ENCODE data around the gene TEK.

The TEK gene

GRCh38 chr9:27184556-27185351 lies 75.7 kb downstream of the TEK start:
- Histone ChIP-seq H3F3A (ENCODE audit: low read depth) (no peaks in the 10 kb centered on the region), H3K9me2 (replicated peaks; ENCODE audit: low read depth, low read length) (no peaks in the 10 kb centered on the region; the same call in 1 of the 2 replicates), H3K4me1 (ENCODE audit: insufficient read depth, low read length, poor library complexity, severe bottlenecking) (no peaks in the 10 kb centered on the region), H3K36me3 (ENCODE audit: insufficient read depth, low read length) (no peaks in the 10 kb centered on the region), H2AFZ (ENCODE audit: low read length) (no peak overlapping the region), H3K4me3 (ENCODE audit: low read length, poor library complexity, severe bottlenecking) (no peak overlapping the region), H3K9me3 (ENCODE audit: insufficient read depth, low read depth, low read length) (no peaks in the 10 kb centered on the region), H3K9ac (ENCODE audit: low read depth, low read length, poor library complexity, severe bottlenecking) (no peak overlapping the region), H3K4me2 (ENCODE audit: low read depth, low read length, poor library complexity, severe bottlenecking) (no peak overlapping the region), H3K79me2 (ENCODE audit: insufficient read depth, low read length) (no peaks in the 10 kb centered on the region), H3K27me3 (ENCODE audit: insufficient read depth, low read length, poor library complexity, severe bottlenecking) (no peaks in the 10 kb centered on the region), H4K20me1 (ENCODE audit: insufficient read depth, low read length, poor library complexity, severe bottlenecking) (no peaks in the 10 kb centered on the region)
- TF ChIP-seq EZH2phosphoT487 (IDR thresholded peaks at IDR 0.05; ENCODE audit: borderline replicate concordance) (no peak), CTCF (conservative IDR thresholded peaks at IDR 0.05; ENCODE audit: low read length) (no peak)

DNA sequence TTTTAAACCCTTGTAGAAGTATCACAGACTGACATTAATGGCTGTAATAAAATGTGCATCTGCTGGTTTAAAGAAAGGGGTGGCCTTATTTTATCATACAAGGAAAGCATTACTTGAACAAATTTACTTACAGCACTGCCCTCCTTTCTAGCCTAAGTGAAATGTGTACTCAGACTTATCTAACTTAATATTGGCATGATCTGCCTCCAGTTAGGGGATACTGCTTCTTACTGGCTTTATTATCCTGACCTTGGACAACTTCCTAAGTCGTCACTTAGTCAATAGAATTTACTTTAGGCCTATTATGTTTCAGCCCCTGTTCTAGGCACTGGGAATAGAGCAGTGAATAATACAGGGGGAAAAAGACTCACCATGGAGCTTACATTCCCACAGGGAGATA lies 79.4 kb downstream of the TEK start:
- Histone ChIP-seq H3K9ac (ENCODE audit: low read depth, low read length, poor library complexity, severe bottlenecking) (no peak overlapping the region), H3K4me2 (ENCODE audit: low read depth, low read length, poor library complexity, severe bottlenecking) (no peak overlapping the region), H4K20me1 (ENCODE audit: insufficient read depth, low read length, poor library complexity, severe bottlenecking) (no peaks in the 10 kb centered on the region), H2AFZ (ENCODE audit: low read length) (no peak overlapping the region), H3K9me2 (replicated peaks; ENCODE audit: low read depth, low read length) (no peaks in the 10 kb centered on the region; the same call in 1 of the 2 replicates), H3K4me3 (ENCODE audit: low read length, poor library complexity, severe bottlenecking) (no peak overlapping the region), H3K36me3 (ENCODE audit: insufficient read depth, low read length) (no peaks in the 10 kb centered on the region), H3K4me1 (ENCODE audit: insufficient read depth, low read length, poor library complexity, severe bottlenecking) (no peaks in the 10 kb centered on the region), H3K9me3 (ENCODE audit: insufficient read depth, low read depth, low read length) (no peaks in the 10 kb centered on the region), H3F3A (ENCODE audit: low read depth) (no peaks in the 10 kb centered on the region), H3K79me2 (ENCODE audit: insufficient read depth, low read length) (no peaks in the 10 kb centered on the region), H3K27me3 (ENCODE audit: insufficient read depth, low read length, poor library complexity, severe bottlenecking) (no peaks in the 10 kb centered on the region)
- TF ChIP-seq EZH2phosphoT487 (IDR thresholded peaks at IDR 0.05; ENCODE audit: borderline replicate concordance): no peak
- TF ChIP-seq CTCF (conservative IDR thresholded peaks at IDR 0.05; ENCODE audit: low read length): no peak

DNA sequence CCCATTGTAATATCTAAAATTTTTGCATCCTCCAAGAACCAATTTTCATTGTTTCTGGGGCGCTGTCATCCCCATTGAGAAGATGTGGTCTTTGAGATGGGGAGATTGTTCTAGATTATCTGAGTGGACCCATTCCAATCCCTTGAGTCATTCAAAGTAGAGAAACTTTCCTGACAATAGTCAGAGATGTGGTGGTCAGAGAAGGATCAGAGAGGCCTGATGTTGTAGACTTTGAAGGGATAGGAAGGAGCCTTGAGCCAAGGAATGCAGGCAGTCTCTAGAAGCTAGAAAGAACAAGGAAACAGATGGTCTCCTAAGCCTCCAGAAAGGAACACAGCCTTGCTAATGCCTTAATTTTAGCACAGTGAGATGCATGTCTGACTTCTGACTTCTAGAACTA lies 80.4 kb downstream of the TEK start:
- TF ChIP-seq EZH2phosphoT487 (IDR thresholded peaks at IDR 0.05; ENCODE audit: borderline replicate concordance) (no peak), CTCF (conservative IDR thresholded peaks at IDR 0.05; ENCODE audit: low read length) (no peak)
- no peaks in the 10 kb centered on the region for H3K9me3 ChIP-seq (ENCODE audit: insufficient read depth, low read depth, low read length)

More for the DNA sequence above, 80.4 kb downstream of the TEK start:
- no peaks in the 10 kb centered on the region for H3K79me2 ChIP-seq (ENCODE audit: insufficient read depth, low read length)
- H3K4me1 ChIP-seq (ENCODE audit: insufficient read depth, low read length, poor library complexity, severe bottlenecking): no peaks in the 10 kb centered on the region
- no peak overlapping the region for H2AFZ ChIP-seq (ENCODE audit: low read length)
- no peaks in the 10 kb centered on the region for H3K27me3 ChIP-seq (ENCODE audit: insufficient read depth, low read length, poor library complexity, severe bottlenecking)
- no peak overlapping the region for H3K4me3 ChIP-seq (ENCODE audit: low read length, poor library complexity, severe bottlenecking)
- H3K36me3 ChIP-seq (ENCODE audit: insufficient read depth, low read length): no peaks in the 10 kb centered on the region
- no peaks in the 10 kb centered on the region for H4K20me1 ChIP-seq (ENCODE audit: insufficient read depth, low read length, poor library complexity, severe bottlenecking)
- H3K9me2 ChIP-seq (replicated peaks; ENCODE audit: low read depth, low read length): no peaks in the 10 kb centered on the region; the same call in 1 of the 2 replicates
- H3K9ac ChIP-seq (ENCODE audit: low read depth, low read length, poor library complexity, severe bottlenecking): no peak overlapping the region
- H3F3A ChIP-seq (ENCODE audit: low read depth): no peaks in the 10 kb centered on the region
- no peak overlapping the region for H3K4me2 ChIP-seq (ENCODE audit: low read depth, low read length, poor library complexity, severe bottlenecking)

Measured in Loucy (cell line).